Measurements from ENCODE around the gene CFDP1. TPM values are rescaled to one million over a fixed set of nuclear protein-coding genes. Genes with fewer than 3 reads are reported as not detected.
A peak's percentile ranks its signal among the peaks of the same experiment; 100 is the strongest.
"Not testable (repeated sequence)": the region's sequence is repeated elsewhere in the genome, so short reads cannot be mapped to it uniquely, and the experiment has no call there.

Gene CFDP1
- total RNA-seq, 1 donor from 2014 or later, result 70.5 TPM

DNA sequence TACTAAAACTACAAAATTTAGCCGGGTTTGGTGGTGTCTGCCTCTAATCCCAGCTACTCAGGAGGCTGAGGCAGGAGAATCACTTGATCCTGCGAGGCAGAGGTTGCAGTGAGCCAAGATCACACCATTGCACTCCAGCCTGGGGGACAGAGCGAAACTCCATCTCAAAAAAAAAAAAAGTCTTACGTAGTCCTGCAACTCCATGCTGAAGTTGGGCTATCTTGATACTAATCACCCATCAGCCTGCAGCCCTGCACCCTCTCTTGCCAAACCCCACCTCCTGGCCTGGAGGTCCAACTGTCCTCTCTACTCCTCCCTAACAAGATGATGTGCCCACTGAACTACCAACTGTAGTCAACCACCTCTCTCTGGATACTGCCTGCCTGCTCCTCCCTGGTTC is 26.4 kb upstream of the CFDP1 start:
- no peak for DNase-seq (ENCODE audit: low spot score)

DNA sequence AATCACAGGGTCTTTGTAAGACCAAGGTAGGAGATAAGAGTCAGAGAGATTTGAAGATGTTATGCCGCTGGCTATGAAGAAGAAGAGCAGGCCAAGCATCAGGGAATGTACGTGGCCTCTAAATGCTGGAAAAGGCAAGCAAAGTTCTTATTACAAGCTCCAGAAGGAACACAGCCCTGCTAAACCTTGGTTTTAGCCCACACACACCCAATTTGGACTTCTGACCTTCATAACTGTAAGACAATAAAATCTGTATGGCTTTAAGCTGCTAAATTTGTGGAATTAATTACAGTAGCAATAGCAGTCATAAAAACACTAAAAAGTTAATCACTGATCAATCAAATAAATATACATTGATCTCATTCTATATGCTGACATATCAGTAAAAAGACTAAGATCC is 25.1 kb upstream of the CFDP1 start:
- DNase-seq (ENCODE audit: low spot score), result no peak

DNA sequence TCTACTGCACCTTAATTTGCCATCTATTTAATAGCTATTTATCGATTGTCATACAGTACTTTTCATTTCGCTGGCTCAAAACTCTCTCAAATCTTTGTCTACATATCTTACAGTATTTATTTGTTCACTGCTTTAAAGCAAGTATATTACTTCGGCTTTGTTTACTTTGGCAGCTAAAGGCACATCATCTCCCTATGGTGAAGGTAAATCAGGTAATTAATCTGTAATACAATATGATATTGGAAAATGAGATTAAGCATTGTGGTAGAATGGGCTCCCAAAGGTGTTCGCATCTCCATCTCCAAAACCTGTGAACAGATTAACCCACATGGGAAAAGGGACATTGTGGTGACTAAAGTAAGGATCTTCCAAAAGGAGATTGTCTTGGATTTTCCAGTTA is 24.7 kb upstream of the CFDP1 start:
- no peak for DNase-seq (ENCODE audit: low spot score)

DNA sequence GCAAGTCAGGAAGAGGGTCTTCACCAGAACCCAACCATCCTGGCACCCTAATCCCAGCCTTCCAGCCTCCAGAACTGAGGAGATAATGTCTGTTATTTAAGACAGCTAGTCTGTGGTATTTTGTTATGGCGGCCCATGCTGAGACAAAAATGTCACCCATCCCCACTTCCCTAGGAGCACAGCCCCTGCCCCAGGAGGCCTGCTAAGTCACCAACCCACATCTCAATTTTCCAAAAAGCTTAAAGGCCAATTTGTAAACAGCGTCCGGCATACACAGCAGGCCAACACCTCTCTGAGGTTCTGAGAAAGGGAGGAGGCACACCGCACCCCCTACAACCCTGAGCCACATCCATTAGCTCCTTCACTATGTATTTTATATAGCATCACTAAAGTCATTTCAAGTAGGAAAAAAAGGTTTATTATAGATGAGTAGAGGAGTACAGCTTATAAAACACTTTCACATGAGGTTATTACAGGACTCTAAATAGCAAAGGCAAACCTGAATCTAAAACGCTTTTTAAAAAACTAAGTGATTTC is 24.2 kb upstream of the CFDP1 start:
- no peak for DNase-seq (ENCODE audit: low spot score)

DNA sequence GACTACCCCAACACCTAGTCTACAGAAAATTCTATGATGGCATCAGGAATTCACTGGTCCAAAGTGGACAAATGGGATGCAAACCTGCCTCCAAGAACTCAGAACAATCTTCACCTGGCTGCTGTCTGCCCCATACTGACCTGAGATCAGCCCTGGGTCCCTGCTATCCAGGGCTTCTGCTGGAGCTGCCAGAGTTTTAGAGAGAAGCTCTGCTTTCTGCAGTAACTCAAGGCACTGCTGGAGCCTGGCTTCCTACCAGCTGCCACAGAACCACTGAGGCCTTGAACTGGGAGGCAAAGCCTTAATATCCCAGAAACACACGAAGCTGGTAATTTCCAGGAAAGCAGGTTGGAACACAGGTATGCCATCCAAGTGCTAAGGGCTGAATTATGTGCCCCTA is 23.7 kb upstream of the CFDP1 start:
- peak; percentile 42 for DNase-seq (ENCODE audit: low spot score)

DNA sequence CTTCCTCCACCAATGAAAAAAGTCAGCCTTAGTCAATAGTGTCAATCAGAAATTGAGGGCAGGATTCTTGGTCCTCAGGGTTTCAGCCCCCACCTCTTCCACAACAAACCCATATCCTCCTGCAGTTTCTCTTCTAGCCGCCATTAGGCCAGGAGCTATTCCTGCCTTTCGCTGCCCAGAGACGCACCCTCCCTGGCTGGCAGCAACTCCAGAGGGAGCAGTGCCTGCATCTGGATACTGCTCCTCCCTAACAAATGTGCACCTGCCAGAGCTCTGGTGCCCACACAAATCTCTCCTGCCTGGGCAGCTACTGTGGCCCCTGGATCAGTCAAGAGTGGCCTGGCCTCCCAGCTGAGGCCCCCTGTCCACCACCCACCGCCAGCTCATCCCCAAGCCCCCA is 23.2 kb upstream of the CFDP1 start:
- DNase-seq (ENCODE audit: low spot score), result not testable (repeated sequence)

DNA sequence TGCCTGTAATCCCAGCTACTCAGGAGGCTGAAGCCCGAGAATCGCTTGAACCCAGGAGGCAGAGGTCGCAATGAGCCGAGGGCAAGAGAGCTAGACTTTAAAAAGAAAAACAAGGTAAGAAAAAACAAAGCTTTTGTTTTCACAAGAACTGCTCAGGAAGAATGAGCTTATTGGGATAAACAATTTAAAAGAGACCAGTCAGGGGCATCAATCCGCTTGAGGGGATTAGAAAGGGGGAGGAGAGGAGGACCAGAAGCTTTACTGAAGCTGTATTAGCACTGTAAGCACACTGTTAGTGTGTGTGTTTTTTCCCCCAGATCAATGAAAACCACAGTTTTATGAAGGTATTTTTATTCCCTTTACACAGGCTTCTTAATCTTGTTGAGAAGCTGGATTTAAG is 22.4 kb upstream of the CFDP1 start:
- peak; percentile 21 for DNase-seq (ENCODE audit: low spot score)

DNA sequence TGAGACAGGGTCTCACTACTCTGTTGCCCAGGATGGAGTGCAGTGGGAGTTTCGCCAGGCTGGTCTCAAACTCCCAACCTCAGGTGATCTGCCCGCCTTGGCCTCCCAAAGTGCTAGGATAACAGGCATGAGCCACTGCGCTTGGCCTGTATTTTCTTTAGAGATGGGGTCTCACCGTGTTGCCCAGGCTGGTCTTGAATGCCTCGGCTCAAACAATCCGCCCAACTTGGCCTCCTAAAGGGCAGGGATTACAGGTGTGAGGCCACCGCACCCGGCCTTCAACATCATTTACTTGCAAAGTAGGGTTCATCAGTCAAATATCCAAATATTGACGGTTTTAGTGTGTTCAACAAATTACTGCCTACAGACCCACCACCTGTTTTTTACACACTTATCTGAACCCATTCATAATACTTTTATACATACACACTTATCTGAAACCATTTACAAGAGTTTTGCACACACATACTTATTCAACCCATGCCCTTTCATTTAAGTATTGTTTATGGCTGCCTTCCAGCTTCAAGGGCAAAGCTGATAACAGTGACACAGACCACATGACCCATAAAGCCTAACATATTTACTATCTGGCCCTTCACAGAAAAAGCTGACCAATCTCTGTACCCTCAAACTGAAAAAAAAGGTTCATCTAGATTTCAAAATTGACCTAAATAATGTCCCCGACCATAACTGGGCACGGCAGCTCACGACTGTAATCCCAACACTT is 19.3 kb upstream of the CFDP1 start:
- peak; percentile 24 for DNase-seq (ENCODE audit: low spot score)

DNA sequence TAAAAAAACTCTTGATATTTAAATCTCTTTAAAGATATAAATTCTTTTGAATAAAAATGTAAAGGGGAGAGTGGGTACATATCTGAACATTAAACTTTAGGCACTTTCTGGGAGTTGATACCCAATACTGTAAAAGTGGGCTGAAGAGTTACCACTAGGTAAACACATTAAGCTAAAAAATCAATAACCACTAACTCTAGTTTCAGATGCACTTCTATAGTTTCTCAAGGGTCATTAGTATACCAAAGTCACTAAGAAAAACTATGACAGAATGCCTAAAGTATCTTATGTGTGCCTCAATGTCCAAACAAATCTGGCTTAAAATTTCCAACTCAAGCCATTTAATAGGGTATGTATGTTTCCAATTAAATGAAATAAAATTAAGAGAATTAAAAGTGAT is 13.1 kb upstream of the CFDP1 start:
- DNase-seq (ENCODE audit: low spot score), result no peak

DNA sequence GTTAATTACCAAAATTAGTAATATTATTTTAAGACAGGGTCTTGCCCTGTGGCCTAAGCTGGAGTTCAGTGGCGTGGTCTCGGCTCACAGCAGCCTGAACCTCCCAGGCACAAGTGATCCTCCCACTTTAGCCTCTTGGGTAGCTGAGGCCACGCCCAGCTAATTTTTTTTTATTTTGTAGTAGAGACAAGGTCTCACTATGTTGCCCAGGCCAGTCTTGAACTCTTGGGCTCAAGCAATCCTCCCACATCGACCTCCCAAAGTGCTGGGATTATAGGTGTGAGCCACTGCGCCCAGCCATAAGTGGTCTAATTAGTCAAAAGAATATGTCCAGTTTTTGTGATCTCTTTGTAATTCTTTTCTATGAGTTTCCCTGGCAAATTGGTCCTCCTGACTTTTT is 12.0 kb upstream of the CFDP1 start:
- no peak for DNase-seq (ENCODE audit: low spot score)

DNA sequence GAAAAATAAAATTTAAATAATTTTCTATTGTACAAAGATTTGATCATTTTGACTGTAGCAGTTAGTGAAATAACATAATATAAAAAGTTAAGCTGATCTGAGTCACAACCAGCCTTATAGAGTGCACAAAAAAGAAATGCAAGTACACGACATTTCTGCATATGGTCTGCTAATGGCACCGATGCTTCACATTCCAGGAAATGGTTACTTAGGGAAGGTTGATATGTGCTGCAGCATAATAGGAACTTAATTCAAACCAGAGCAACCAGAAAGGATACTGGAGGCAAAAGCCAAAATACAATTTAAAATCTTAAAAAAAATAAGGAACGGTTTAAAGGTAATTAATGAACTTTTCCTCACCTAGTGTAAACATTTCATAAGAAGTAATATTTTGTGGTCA is 10.0 kb upstream of the CFDP1 start:
- no peak for DNase-seq (ENCODE audit: low spot score)

DNA sequence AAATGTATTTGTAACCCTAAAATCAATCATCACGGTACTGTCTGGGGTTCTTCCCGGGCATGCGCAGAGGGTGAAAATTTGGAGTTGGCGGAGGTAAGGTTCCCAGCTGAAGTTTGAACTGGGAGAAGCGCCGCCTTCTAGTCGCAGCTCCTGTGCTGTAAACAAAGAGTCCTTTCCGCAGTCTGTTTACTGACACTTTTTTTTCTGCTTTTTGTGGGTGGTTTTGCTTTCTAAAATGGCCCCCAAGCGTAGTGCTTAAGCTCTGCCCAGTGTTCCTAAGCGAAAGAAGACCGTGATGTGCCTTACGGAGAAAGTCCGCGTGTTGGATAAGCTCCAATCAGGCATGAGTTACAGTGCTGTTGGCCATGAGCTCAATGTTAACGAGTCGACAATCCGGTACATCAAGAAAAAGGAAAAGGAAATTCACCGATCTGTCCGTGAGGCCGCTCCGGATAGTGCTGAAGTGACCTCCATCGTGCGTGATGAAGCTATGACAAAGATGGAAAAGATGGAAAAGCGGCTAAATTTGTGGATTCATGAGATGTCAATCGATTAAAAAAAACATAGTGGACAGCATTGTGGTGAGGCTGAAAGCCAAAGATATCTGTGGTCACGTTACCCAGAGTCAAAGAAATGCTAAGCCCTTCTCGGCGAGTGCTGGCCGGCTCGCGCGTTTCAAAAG is 570 bp upstream of the CFDP1 start:
- peak; percentile 93 for DNase-seq (ENCODE audit: low spot score)

DNA sequence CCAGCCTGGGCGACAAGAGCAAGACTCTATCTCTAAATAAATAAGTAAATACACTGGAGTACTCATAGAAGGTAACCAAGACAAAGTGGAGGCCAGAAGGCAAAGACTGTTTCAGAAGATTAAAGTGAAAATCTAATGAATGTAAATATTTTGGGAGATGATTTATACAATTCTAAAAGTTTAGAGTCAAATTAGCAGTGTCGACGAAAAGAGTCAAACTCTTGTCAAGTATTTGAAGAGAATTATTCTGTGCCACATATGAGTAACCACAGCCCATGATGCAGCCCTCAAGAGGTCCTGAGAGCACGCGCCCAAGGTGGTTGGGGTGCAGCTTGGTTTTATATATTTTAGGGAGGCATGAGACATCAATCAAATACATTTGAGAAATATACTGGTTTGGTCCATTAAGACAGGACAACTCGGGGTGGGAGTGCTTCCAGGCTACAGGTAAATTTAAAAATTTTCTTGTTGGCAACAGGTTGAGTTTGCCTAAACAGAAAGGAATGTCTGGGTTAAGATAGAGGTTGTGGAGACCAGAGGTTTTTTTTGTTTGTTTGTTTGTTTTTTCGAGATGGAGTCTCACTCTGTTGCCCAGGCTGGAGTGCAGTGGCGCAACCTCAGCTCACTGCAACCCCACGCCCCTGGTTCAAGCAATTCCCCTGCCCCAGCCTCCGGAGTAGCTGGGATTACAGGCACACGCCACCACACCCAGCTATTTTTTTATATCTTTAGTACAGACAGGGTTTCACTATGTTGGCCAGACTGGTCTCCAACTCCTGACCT is 3.5 kb downstream of the CFDP1 start:
- DNase-seq (ENCODE audit: low spot score), result no peak

DNA sequence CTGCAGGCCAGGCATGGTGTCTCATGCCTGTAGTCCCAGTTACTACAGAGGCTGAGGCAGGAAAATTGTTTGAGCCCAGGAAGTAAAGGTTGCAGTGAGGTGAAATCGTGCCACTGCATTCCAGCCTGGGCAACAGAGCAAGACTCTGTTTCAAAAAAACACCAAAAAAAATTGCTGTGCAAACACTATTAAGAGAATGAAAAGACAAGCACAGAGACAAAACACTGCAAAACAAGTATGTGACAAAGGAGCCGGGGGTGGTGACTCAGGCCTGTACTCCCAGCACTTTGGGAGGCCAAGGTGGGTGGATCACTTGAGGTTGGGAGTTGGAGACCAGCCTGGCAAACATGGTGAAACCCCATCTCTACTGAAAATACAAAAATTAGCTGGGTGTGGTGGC is 6.8 kb downstream of the CFDP1 start:
- DNase-seq (ENCODE audit: low spot score), result not testable (repeated sequence)

DNA sequence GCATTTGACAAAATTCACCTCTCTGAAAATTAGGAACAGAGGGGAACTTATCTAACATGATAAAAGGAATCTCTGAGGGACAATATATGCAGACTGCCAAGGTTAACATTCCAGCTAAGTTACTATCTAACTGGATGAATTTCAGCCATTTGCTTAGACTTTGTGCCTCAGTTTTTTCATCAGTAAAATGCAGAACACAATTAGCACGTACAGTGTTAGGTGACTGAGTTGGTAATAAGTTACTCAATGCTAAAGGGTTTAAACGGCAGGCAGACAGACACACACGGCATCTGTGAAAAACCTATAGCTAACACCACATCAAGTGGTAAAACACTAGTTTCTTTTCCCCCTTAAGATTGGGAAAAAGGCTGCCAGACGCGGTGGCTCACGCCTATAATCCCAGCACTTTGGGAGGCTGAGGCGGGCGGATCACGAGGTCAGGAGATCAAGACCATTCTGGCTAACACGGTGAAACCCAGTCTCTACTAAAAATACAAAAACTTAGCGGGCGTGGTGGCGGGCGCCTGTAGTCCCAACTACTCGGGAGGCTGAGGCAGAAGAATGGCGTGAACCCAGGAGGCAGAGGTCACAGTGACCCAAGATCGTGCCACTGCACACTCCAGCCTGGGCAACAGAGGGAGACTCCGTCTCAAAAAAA is 9.1 kb downstream of the CFDP1 start:
- DNase-seq (ENCODE audit: low spot score), result peak; percentile 7

DNA sequence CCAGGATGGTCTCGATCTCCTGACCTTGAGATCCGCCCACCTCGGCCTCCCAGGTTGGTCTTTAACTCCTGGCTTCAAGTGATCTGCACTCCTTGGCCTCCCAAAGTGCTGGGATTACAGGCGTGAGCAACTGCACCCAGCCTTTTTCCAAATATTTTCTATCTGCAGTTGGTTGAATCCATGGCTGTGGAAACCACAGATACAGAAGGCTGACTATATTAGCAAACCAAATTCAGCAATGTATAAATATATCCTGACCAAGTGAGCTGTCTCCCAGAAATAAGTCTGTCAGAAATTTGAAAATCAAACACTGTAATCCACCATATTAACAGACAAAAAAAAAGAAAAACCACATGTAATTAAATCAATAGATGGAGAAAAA is 9.6 kb downstream of the CFDP1 start:
- DNase-seq (ENCODE audit: low spot score), result no peak

DNA sequence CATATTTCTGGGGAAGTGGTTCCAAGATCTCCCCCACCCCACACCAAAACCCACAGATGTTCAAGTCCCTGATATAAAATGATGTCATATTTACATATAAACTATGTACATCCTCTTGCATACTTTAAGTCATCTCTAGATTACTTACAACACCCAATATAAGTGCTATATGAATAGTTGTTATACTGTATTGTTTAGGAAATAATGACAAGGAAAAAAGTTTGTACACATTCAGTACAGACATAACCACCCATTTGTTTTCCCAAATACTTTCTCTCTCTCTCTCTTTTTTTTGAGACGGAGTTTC is 11.5 kb downstream of the CFDP1 start:
- DNase-seq (ENCODE audit: low spot score), result no peak

DNA sequence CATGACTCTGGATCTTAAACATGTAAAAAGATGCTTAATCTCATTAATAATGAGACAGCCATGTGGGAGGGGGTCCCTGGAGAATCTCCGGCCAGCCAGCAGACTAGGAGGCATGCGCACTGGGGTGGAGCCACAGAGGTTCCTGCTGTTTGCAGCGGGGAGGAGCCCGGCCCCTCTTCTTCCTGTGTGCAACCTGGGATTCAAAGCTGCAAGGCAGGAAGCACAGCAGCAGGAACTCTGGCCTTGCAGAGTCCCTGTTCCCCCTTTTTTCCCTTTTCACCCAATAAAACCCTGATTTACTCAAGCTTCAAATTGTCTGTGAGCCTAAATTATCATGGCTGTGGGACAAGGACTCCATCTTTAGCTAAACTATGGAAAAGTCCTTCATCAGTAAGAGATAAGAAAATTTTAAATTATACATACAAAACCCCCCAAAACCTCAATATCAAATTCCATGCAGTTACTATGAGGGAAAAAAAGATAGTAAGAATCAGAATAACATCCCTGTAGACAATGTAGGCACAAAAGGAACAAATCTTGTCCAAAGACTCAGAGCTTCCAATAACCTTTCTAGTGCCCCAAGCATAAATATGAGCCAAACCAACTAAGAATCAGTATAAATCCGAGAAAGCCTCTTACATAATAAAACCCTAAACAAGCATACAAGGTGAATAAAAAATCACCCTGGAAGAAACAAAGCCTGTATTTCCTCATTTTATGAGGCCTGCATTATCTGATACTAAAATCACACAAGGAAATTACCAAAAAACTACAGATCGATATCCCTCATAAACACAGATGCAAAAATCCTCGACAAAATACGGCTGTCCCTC is 12.1 kb downstream of the CFDP1 start:
- DNase-seq (ENCODE audit: low spot score), result peak; percentile 73

DNA sequence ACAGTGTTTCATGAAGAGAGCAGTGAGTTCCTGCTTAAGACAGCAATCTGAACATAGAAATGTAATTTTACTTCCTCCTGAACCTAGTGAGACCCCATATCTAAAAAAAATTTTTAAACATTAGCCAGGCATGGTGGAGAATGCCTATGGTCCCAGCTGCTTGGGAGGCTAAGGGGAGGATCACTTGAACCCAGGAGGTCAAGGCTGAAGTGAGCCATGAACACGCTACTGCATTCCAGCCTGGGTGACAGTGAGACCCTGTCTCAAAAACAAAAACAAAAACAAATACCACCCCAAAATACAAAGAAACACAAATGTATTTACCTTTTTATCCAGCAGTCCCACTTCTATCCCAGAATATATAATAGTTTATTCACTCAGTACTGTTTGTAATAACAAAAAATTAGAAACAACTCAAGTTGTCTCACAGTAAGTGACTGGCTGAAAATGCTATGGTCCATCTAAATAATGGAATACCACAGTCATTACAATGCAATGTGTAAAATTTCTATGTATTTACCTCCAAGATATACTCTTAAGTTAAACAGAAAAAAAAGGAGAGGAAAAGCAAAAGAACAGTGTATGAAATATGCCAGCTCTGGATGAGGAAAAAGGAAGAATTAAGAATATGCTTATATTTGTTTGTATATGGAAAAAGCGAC is 16.3 kb downstream of the CFDP1 start:
- no peak for DNase-seq (ENCODE audit: low spot score)

DNA sequence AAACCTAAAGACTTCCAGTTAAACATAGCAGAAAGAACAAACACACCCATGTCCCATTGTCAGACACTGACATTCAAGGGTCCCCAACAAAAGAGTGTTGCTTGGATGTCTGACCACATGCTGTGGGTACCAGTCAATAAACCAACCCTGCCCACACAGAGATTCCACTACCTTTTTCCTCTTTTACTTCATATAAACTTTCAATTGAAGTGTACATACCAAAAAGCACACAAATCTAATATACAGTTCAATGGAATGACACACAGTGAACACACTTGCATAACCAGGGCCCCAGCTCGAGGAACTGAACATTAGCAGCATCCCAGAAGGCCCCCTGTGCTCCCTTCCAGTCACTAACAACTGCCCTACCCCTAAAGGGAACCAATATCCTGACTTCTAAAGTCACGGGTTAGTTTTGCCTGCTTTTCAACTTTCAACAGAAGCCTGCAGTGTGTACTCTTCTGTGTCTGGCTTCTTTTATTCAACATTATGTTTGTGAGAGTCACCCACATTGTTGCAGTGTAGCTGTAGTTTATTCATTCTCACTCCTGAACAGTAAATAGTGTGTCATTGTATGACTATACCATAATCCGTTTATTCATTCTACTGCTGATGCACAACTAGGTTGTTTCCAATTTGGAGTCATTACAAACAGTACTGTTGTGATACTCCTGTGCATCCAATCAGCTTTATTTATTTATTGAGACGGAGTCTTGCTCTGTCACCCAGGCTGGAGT is 18.0 kb downstream of the CFDP1 start:
- DNase-seq (ENCODE audit: low spot score), result no peak

All from umbilical cord (tissue), 2 donors.